Iris pigment epithelial cell (primary cell): ENCODE data around the gene XRCC5.
"Not testable (repeated sequence)": the region's sequence is repeated elsewhere in the genome, so short reads cannot be mapped to it uniquely, and the experiment has no call there.

Experiments used
- DNase-seq: peaks from one replicate; pipeline ENCODE4 v3.0.0-alpha.2; 2011; ENCODE audit warnings: low read depth

Gene XRCC5

DNA sequence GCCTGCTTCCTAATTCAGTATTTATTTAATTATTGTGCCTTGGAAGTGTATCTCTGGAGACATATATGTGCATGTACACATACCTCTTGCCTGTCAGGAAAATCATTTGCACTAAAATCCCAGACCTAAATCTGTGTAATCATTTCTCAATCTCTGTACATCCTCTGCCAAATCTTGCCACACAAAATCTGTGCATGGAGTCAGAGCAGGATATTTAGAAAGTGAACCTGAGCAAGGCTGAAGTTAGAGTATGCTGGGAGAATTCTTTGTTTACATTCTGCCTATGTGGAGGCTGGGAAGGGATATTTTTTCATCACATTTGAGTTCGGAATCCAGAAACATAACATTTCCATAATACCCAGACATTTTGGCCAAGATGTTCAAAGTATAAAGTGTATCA lies 9.3 kb downstream of the XRCC5 start:
- peak; percentile 50 for DNase-seq

DNA sequence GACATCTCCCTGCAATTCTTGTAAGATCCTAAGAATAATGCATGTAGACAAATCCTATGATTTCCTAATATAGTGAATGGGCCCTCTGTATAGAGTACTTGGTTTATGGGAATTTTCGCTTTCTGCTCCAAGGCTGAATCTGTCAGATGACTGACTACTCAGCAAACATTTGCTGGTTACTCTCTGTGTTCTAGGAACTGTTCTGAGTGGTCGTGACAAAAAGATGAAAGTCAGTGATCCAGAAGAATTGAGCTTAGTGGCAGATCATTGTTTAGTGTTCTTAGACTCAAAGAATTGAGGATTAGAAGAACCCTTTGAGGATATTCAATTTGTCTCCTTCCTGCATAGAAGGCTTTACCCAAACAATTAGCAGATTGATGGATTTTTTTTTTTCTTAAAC lies 10.0 kb downstream of the XRCC5 start:
- no peak for DNase-seq

DNA sequence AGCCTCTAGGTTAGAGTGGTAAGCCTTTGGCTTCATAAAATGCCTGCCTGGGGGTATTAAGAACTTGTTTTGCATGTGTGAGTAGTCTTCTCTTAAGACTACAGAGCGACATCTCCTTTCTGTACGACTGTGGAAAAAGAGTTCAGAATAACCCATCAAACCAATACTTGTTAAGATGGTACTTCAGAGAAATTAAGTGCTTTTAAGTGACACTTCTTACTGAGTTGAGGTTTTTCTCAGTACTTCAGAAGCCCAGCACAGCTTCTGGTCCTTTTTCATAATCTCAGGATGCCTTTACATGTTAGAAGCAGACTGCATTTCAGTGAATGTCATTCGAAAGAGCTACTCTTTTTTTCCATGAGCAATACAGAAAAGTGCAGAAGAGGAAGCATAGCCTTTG lies 10.8 kb downstream of the XRCC5 start:
- DNase-seq, result no peak

DNA sequence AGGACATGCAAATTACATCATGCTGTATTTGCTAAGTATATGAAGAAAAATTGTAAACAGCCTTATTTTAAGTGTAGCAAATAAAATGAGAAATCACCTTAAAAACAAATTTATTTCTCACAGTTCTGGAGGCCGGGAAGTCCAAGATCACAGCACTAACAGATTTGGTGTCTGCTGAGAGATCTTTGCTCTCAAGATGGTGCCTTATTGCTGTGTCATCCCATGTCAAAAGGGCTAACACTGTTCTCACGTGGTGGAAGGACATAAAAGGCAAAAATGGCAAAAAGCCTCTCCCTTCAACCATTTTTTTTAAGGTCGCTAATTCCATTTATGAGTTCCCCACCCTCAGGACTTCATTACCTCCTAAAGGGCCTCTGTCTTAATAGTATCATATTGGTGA lies 12.1 kb downstream of the XRCC5 start:
- DNase-seq, result no peak

DNA sequence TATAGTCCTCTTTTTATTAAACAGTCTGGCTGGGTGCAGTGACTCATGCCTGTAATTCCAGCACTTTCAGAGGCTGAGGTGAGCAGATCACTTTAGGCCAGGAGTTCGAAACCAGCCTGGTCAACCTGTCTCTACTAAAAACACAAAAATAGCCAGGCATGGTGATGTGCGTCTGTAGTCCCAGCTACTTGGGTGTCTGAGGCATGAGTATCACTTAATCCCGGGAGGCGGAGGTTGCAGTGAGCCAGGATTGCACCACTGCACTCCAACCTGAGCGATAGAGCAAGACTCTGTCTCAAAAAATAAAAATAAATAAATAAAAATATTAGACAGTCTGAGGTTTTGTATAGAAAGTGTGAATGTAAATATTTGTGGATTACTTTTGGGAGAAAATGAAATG lies 17.8 kb downstream of the XRCC5 start:
- no peak for DNase-seq

DNA sequence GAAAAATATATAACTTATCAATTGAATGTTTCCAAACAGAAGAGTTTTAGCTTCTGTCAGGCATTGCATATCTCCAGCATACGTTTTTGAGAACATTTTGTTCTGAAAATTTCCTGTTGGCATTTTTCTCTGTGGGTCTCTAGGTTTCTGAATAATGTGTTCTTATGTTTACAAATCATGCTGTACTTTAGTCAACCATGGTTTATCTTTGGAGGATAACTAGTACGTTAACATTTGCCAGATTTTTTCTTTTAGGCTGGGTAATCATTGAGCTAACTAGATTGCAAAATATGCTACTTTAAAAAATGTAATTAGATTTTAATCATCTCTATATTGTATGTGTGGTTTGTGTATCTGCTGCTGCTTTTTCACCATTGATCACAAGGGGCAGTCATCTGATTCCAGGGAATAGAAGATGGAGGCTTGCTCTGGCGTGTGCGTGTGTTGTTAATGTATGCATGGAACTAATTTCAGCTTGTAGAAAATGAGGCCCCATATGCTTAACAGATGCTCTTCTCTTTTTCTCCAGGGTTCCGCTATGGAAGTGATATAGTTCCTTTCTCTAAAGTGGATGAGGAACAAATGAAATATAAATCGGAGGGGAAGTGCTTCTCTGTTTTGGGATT lies 21.3 kb downstream of the XRCC5 start:
- DNase-seq, result peak; percentile 53

DNA sequence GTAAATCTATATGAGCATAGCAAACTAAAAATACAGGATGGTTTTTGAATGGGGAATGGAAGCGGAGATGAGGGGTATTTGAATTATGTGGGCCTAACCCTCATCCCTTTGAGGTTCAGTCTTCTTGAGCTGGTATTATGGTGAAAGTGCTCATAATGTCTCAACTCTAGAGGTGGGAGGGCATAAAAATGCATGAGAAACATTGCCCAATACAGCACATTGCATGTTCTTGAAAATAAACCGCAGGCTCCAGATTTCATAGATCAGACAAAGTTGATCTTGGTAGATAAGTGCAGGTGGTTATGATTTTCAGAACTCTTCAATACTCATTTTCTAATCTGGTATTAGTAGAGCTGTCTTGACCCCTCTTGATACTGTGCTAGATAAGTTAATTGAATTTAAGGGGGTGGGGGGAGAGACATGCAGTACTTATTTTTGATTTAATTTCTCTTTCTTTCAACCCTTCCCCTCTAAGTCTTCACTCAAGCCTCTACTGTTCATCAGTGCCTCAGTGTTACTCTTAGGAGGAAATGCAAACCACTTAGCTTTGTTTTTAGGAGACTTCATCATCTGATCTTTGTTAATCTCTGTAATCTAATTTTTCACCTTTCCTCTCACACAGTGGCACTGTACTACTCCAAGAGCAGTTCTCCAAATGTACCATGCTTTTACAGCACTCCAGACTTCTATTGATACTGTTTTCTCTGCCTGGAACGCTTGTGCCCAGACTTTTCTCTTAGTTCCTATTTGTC lies 22.2 kb downstream of the XRCC5 start:
- DNase-seq, result peak; percentile 75

DNA sequence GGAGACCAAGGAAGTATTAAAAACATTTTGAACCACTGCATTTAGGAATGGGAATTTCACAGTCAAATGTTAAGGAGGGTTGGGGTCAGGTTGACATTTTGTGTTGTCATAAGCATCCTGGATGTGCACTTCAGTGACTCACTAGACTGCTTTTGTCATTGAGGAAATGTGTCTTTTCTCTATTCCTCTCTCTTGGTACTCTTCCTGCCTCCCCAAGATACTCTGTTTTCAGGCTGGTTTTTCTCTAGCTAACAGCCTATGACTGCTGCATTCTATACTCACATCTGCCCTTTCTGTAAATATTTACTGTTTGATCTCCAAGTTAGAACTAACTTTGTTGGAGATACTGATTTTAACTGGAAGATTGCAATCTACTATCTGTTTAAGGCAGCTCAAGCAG lies 23.4 kb downstream of the XRCC5 start:
- DNase-seq, result no peak

DNA sequence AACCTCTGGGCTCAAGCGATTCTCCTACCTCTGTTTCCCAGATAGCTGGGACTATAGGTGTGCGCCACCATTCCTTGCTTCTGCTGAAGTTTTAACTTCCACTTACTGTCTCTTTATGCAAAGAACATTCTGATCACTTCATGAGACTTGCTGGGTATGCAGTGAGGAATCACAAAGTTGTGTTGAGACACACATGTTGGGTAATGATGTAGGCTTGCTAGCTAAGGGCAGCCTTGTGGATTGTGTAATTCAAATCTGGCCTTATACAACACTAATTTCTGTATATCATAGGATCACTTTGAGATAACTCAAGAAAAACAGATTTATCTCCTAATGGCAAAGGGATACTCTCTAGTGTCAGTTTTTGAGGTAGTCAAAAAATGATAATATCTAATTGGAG lies 24.2 kb downstream of the XRCC5 start:
- DNase-seq, result peak; percentile 86

DNA sequence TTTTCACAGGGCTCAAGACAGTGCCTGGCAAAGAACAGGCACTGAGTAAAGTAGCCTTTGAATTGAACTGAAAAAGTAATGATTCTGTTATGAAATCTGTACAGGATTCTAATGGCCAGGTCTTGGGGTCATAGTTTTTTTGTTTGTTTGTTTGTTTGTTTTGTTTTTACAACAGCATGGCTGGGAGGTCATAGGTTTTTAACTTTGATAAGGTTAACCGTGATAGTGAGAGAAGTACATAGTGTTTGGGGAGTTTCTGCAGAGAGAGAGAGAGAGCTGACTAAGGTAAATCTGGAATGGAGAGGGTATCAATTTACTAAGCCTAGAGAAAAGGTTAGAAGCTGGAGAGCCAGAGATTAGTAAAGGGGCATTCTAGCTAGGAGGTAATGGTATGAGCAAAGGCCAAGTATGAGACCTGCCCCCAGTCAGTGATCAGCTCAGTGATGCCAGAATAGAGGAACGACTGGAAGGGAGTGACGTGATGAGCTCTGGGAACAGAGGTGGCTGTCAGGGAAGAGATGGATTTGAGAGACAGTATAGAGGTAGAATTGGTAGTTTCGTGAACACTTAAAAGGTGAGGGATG lies 25.9 kb downstream of the XRCC5 start:
- DNase-seq, result no peak

DNA sequence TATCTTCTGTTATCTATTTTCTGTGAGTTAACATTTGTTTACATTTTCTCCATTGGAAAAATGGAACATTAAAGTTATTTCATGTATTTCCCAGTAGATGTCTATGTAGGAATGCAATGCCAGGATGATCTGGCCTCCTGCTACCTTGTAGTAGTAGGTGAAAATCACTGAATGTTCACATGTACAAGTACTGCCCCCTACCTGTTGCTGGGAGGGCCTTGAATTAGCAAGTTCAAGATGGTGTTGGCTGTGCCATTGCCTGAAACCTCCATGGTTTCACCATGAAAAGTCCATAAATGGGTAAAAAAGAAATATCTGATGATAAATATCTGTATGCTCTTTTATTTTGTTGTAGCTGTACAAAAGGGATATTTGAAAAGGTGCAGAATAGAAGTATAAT lies 30.7 kb downstream of the XRCC5 start:
- peak; percentile 30 for DNase-seq

DNA sequence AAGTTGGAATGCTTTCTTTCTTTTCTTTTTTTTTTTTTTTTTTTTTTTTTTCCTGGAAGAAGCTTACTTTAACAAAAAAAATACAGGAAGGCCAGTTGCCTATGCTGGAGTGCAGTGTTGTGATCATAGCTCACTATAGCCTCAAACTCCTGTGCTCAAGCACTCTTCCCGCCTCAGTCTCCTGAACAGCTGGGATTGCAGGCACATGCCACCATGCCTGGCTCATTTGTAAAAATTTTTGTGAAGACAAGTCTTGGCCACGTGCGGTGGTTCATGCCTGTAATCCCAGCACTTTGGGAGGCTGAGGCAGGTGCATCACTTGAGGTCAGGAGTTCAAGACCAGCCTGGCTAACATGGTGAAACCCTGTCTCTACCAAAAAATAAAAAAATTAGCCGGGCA lies 32.4 kb downstream of the XRCC5 start:
- DNase-seq, result not testable (repeated sequence)

DNA sequence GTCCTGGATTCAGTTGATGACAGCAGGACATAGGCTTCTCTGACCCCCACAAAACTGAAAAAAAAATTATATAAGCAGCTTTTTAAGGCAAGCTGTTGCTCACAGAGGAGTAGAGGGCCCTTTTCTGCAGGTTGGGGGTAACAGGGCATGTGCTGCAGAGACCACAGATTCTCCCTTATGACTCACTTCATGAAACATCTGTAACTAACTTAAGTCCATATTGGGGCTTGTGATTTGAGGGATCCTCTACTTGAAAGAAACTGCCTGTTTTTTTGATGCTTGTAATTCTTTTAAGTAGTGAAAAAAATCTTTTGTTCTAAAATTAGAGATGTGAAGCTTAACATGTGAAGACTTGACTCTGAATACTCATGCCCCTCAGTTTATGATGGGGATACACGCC lies 33.4 kb downstream of the XRCC5 start:
- peak; percentile 85 for DNase-seq

DNA sequence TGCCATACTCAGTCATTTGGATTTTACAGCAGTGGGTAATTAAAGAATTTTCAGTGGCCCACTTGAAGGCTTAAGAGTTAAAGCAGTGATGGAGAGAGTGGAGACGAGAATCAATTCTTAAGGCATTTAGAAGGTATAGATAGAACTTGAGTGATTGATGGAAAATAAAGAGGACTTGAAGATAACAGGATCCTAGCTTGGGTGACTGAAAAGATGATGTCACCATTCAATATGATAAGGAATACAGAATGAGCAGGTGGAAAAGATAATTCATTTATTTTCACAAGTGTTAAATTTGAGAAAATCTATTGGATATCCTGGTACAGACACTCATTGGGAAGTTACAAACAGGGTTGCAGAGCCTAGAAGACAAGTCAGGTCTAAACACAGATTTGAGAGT lies 35.2 kb downstream of the XRCC5 start:
- no peak for DNase-seq

DNA sequence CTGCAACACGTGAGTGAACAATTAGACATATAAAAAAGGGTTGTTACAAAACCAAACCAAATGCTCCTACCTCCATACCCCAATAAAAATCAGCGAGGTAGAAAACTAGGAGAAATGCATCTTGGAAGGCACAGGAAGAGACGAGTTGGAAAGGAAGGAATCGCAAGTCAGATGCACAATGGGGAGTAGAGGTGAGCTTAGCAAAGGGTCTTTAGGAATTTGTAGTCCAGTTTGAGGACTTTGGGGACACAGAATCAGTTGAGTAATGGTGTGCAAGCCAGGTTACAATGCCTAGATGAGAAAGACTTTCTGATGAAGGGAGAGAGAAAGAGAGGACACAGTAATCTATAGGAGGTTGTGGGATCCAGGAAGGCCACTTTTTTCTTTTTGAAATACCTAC lies 35.7 kb downstream of the XRCC5 start:
- no peak for DNase-seq

DNA sequence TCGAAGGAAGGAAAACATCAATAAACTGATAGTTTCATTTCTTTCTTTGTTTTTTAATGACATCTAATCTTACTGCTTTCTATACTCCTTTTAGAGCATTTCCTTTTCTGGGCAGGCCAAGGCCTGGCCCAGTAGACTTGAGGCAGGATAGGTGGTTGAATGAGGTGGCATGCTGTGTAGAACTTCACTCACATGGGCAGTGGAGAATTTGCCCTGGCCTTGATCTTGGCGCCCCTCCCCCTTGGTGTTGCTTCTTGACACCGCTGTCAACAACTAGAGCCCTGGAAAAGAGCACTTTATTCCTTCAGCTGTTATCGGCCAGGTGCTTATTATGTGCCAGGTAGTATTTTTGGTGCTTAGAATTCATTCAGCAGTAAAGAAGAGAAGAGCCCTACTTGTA lies 37.4 kb downstream of the XRCC5 start:
- no peak for DNase-seq

DNA sequence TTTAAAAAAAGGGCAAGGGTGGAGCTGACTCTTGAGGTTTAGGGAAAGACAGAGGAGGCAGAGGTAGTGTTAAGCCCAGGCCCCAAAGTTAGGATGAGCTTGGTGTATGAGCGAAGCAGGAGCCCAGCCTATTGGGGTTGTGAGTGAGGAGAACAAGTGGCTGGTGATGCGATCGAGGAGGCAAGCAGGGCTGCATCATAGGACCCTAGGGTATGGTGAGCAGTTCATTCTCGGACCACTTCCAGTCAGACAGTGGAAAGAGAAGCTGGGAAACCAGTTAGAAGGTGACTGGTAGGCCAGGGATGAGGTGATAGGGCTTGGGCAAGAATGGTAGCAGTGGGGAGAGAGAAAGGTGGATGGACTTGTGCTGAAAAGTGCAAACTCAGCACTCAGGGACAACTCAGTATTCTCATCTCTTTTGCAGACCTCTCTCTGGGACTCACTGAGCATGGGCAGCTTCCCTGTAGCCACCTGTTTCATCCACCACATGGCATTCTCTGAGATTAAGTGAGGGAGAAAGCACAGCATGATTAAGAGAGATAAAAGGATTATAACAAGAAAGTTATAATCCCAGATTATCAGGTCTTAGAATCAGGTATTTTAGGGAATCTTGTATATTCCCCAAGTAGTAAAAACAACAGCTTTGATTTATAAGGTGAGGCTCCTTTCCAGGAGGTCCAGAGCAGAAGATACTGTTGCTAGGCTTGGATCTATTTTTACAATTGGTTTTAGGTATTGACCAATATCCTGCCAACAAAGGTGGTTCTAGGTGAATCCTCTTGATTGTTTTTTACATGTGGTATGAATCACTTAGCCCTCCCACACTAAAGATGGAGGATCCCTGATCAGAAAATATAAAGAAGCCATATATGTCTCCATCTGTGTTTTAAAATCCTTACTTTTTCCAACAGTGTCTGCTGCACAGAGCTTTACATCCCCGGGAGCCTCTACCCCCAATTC lies 38.3 kb downstream of the XRCC5 start:
- DNase-seq, result no peak

DNA sequence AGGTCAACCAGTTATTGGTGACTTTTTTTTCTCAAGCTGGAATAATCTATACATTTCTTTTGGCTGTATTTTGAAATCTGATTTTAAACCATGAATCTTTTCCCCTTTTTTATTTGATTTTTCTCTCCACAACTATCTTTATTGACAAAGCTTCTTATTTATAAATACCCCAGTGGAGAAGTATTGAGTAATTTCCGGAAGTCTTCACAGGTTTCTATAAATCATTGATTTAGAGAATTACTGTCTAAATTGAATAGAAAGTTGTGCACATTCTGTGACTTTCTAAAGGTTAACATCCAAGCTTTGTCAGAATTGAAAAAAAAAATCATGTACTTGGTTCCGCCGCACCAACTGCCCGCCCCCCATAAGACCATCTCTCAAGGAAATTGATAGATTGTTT lies 39.8 kb downstream of the XRCC5 start:
- no peak for DNase-seq

DNA sequence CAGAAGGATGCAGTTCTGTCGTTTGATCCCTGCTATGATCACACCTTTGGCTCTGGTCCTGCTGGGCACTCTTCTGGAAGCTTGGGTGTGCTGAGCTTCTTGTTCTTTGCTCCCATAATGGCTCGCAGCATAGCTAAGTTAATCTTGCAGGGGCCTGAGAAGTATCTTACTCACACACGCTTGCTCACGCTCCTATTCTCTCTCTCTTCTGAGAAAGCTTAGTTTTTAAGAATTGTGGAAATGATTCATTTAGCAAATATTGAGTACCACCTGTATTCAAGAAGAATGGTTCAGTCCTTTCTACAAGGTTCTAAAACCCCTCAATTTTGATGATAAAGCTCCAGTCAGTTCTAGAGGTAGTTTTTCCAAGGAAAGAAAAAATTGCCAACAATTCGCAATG lies 40.6 kb downstream of the XRCC5 start:
- DNase-seq, result peak; percentile 83

DNA sequence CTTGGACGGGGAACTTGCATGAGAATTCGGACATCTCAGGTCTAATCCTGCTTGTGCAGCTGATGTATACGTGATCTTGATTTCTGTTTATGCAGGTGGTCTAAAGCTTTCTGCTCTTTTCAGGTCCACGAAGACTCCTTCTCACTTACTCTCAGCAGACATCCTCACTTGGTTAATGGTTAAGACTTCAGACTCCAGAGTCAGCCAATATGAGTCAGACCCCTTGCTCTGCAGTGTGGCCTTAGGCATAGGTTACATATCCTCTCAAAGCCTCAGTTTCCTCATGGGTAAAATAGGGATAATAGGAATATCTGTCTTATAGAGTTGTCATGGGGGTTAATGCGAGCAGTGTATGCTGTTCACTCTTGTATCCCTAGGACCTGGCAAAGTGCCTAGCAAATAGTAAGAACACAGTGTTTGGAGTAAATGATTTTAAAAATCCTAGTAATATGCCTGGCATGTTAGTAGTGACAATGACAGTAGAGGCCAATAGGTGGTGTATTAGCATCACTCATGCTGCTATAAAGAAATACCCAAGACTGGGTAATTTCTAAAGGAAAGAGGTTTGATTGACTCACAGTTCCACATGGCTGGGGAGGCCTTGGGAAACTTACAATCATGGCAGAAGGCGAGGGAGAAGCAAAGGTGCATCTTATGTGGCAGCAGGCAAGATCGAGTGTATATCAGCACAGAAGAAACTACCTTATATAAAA lies 42.3 kb downstream of the XRCC5 start:
- peak; percentile 31 for DNase-seq

DNA sequence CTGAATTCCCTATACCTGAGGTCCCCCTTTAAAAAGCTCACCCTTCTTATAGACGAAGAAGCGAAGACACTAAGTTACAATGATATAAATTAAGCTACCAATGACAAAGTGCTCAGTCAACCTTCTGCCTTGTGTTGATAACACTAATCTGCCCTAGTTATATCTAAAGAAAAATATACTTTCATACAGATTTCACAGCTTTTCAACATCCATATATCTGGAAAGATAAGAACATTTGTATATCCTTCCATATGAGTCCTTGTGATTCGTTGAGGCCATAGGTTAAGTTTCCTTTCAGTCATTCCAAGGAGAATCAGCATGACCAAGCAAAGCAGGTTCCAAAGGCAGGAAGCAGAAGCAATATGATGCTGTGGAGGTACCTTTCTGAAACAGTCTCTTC lies 46.8 kb downstream of the XRCC5 start:
- DNase-seq, result no peak

DNA sequence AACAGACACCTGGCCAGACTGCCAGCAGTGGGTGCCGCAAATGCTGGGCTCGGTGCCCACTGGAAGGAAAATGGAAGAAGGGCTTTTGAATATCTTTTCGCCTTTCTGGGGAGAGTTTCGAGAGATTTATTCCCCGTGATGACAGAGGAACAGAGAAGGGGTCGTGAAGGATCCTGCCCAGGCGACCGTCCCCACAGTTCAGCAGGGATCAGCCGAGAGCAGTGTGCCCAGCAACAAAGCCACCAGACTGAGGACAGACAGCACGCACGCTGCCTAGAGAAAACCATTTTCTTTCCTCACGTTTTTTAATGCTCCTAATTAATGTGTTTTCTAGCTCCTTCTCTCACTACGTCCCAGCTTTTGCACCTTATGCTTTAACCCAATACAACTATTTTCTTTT lies 47.7 kb downstream of the XRCC5 start:
- DNase-seq, result no peak
